Immature natural killer cell (primary cell): ENCODE data around the gene NRSN1. TPM values are rescaled to one million over a fixed set of nuclear protein-coding genes. Genes with fewer than 3 reads are reported as not detected.

Source experiments
- DNase-seq, 3 donors: peaks; one replicate each; pipeline ENCODE4 v3.0.0; 2022; ENCODE audit warnings: mixed read lengths in 1 of 3
- H3K27ac Mint-ChIP-seq, 6 donors: one replicate each; pipeline ENCODE4 v1.8.0; 2020; ENCODE audit warnings: mixed read lengths in 6 of 6, mild to moderate bottlenecking in 5 of 6, inconsistent platforms in 4 of 6, moderate library complexity in 3 of 6
- H3K27me3 Mint-ChIP-seq, 3 donors: one replicate each; pipeline ENCODE4 v1.8.0; 2020 to 2021; ENCODE audit warnings: low read depth in 3 of 3, mild to moderate bottlenecking in 3 of 3, mixed read lengths in 3 of 3, moderate library complexity in 3 of 3, inconsistent platforms in 1 of 3
- H3K36me3 Mint-ChIP-seq, 3 donors: one replicate each; pipeline ENCODE4 v1.8.0; 2020; ENCODE audit warnings: mixed read lengths in 3 of 3, inconsistent platforms in 2 of 3, mild to moderate bottlenecking in 2 of 3
- H3K4me1 Mint-ChIP-seq, 2 donors: one replicate each; pipeline ENCODE4 v1.8.0; 2020; ENCODE audit warnings: inconsistent platforms in 2 of 2, mild to moderate bottlenecking in 2 of 2, mixed read lengths in 2 of 2, moderate library complexity in 1 of 2
- H3K4me3 Mint-ChIP-seq, 5 donors: one replicate each; pipeline ENCODE4 v1.8.0; 2020; ENCODE audit warnings: mild to moderate bottlenecking in 5 of 5, mixed read lengths in 5 of 5, inconsistent platforms in 3 of 5, moderate library complexity in 3 of 5
- H3K9me3 Mint-ChIP-seq, 6 donors: one replicate each; pipeline ENCODE4 v1.8.0; 2020; ENCODE audit warnings: mild to moderate bottlenecking in 6 of 6, mixed read lengths in 6 of 6, inconsistent platforms in 4 of 6, moderate library complexity in 3 of 6
- polyA plus RNA-seq, 3 donors: library from polyadenylated mRNA; unstranded; fragments of 300-500 nt; fragmentation: Illumina TruSeq; gene quantifications; one replicate each; pipeline ENCODE4 v1.2.3, GENCODE V29; 2021

The NRSN1 gene, protein sequence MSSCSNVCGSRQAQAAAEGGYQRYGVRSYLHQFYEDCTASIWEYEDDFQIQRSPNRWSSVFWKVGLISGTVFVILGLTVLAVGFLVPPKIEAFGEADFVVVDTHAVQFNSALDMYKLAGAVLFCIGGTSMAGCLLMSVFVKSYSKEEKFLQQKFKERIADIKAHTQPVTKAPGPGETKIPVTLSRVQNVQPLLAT
- not detected for polyA plus RNA-seq

- Mint-ChIP-seq H3K36me3 (no peaks in the 10 kb centered on the region), H3K27me3 (peaks cover 2 to 6% (median 5%) of the 10 kb centered on the region in 3 donors), H3K4me3 (peak within 1 kb of the TSS in 1 of 5 donors; percentile 30), H3K9me3 (peaks cover 0 to 10% (median 4%) of the 10 kb centered on the region in 6 donors), H3K27ac (no peak within 1 kb of the TSS), H3K4me1 (no peaks in the 10 kb centered on the region)
- no peak for DNase-seq
These were observed at the start of gene NRSN1 for GRCh38 chr6:24125980-24126379. NRSN1 (plus strand) TSS chr6:24126215; CDS start chr6:24134328, 8,113 bp downstream.

DNA sequence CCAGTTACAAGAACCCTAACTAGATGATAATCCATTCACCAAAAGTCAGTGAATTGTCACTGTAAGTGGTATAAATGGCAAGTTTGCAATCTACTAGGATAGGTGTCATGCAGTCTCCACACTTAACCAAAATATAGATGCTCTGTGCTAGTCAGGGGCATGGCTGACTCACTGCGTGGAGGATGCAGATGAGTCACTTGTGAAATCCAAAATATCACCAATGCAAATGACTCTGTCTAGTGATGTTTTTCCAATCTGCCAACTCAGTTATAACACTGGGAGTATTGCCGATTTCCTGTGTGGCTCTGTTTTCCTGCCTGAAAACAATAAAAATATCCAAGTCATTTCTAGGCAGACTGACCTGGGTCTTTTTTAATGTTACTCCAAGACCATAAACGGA, 47.8 kb upstream of the NRSN1 start:
- Mint-ChIP-seq H3K4me3 (no peak overlapping the region), H3K4me1 (no peaks in the 10 kb centered on the region), H3K27ac (no peak overlapping the region), H3K27me3 (peaks cover 0 to 3% (median 2%) of the 10 kb centered on the region in 3 donors), H3K9me3 (peaks cover 2 to 34% (median 9%) of the 10 kb centered on the region in 6 donors), H3K36me3 (no peaks in the 10 kb centered on the region)
- DNase-seq, result no peak

DNA sequence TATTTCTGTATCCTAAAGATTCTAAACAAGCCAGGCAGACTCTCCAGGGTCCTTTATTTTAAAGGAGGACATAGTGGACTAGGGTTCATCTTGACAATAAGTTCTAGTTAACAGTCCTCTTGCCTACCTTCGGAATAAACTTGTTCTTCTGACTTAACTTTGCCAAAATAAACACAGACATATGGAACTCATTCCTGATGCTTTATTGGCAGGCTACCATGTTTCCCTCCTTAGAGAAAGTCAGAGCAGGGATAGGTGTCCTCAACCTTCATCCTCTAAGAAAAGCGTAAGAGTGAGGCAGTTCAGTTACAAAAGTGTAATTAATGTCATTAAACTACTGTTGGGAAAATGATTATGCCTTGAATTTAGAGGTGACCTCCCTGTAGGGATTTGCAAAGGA, 46.9 kb upstream of the NRSN1 start:
- Mint-ChIP-seq H3K4me3 (no peak overlapping the region), H3K36me3 (no peaks in the 10 kb centered on the region), H3K9me3 (peaks cover 2 to 34% (median 8%) of the 10 kb centered on the region in 6 donors), H3K27me3 (peaks cover 0 to 3% (median 2%) of the 10 kb centered on the region in 3 donors), H3K4me1 (no peaks in the 10 kb centered on the region), H3K27ac (no peak overlapping the region)
- no peak for DNase-seq

- no peaks in the 10 kb centered on the region for H3K4me1 Mint-ChIP-seq
- H3K27ac Mint-ChIP-seq, result no peak overlapping the region
- no peak overlapping the region for H3K4me3 Mint-ChIP-seq
- no peak for DNase-seq
- peaks cover 2 to 29% (median 8%) of the 10 kb centered on the region in 6 donors for H3K9me3 Mint-ChIP-seq
- H3K36me3 Mint-ChIP-seq, result no peaks in the 10 kb centered on the region
- peaks cover 0 to 3% (median 2%) of the 10 kb centered on the region in 3 donors for H3K27me3 Mint-ChIP-seq
These were observed 45.3 kb upstream of the NRSN1 start for GRCh38 chr6:24080711-24081110.

DNA sequence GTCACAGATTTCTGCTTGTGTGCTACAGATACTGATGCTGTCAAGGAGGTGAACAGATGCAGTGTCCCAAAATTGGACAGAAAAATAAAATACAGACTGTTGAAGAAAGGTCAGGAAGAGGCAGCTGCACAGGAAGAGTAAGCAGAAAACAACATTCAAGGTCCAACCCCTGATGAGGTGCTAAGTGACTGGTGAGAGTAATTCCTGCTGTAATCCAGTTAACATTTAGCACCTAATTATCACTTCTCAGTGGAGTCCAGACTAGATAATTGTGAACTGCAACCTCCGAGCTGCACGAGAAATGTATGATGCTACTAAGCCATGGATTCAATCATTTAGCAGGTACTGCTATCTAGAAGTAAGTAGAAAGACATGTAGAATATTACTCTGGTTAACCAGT, 36.3 kb upstream of the NRSN1 start:
- H3K9me3 Mint-ChIP-seq, result peaks cover 0 to 7% (median 1%) of the 10 kb centered on the region in 6 donors
- H3K27ac Mint-ChIP-seq, result no peak overlapping the region
- no peak for DNase-seq
- no peak overlapping the region for H3K4me3 Mint-ChIP-seq
- no peaks in the 10 kb centered on the region for H3K36me3 Mint-ChIP-seq
- no peaks in the 10 kb centered on the region for H3K27me3 Mint-ChIP-seq
- no peaks in the 10 kb centered on the region for H3K4me1 Mint-ChIP-seq

GRCh38 chr6:24092407-24092806, 33.6 kb upstream of the NRSN1 start:
- H3K9me3 Mint-ChIP-seq, result peaks cover 0 to 11% (median 5%) of the 10 kb centered on the region in 6 donors
- no peak overlapping the region for H3K4me3 Mint-ChIP-seq
- no peak overlapping the region for H3K27ac Mint-ChIP-seq
- H3K27me3 Mint-ChIP-seq, result peaks cover 0 to 4% (median 0%) of the 10 kb centered on the region in 3 donors
- no peak for DNase-seq
- no peaks in the 10 kb centered on the region for H3K36me3 Mint-ChIP-seq
- H3K4me1 Mint-ChIP-seq, result no peaks in the 10 kb centered on the region

DNA sequence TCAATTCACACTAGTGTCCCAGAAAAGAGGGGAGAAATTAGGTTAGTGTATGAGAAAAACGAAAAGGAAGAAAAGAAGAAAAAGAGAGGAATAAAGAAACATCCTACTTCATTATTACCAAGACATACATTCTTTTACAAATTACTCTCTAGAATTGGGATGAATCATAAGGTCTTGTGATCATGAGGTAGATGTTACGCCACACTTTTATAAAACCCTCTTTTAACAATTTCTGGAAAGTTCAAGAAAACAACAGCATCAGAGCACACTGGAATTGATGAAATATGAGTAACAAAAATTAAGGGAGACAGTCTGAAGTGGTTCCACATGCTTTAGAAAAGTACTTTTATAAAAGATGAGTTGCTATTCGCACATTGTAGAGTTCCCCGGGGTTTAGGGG, 32.6 kb upstream of the NRSN1 start:
- Mint-ChIP-seq H3K27ac (no peak overlapping the region), H3K27me3 (peaks cover 0 to 4% (median 0%) of the 10 kb centered on the region in 3 donors), H3K36me3 (no peaks in the 10 kb centered on the region), H3K4me1 (no peaks in the 10 kb centered on the region), H3K4me3 (no peak overlapping the region), H3K9me3 (peaks cover 0 to 11% (median 5%) of the 10 kb centered on the region in 6 donors)
- DNase-seq, result no peak

DNA sequence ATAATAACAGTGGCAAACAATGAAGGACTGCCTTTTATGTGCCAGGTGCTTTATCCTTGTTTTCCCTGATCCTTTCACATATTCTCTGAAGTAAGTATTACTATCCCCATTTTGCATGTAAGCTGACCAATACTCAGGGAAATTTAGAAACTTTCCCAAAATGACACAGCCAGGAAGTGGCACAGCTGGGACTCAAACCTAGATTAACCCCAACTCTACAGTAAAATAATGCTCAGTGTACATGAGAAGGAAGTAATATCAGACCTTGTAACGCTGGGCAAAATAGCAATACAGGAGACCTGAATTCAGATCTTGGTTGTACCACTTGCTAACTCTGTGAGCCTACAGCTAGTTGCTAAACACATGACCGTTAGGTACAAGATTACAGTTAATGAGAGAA, 26.8 kb upstream of the NRSN1 start:
- Mint-ChIP-seq H3K27me3 (peaks cover 0 to 4% (median 0%) of the 10 kb centered on the region in 3 donors), H3K36me3 (no peaks in the 10 kb centered on the region), H3K4me3 (no peak overlapping the region), H3K9me3 (peaks cover 0 to 10% (median 2%) of the 10 kb centered on the region in 6 donors), H3K27ac (no peak overlapping the region), H3K4me1 (no peaks in the 10 kb centered on the region)
- no peak for DNase-seq

DNA sequence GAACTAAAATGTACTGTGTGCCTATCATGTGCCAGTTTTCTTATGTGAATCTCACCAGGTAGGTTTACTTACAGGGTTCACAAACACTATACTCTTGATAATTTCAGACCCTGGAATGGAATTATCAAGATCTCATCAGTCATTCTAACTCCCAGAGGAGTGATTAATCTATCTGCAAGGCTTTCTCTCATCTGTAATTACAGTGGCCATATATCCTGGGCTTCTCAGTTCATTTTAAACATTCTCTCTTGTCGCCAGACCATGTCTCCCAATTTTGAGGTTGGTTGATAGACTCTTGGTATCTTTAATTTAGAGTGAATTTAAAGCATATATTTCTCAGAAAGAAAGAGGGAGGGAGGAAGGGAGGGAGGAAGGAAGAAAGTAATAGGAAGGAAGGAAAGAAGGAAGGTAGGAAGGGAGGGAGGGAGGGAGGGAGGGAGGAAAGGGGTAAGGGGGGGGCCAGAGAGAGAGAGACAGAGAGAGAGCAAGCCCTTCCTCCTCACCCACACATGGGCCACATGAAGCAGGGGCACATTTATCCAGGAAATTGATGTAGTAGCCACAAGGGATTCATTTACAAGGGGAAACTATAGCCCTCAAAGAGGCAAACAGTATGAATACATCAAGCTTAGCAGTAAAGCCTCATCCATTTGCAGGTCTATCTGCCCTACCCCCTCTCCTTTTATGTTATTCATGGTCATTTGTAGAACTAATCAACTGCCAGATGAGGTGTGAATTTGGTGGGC, 25.8 kb upstream of the NRSN1 start:
- Mint-ChIP-seq H3K36me3 (no peaks in the 10 kb centered on the region), H3K27ac (no peak overlapping the region), H3K27me3 (peaks cover 0 to 4% (median 0%) of the 10 kb centered on the region in 3 donors), H3K4me1 (no peaks in the 10 kb centered on the region), H3K9me3 (peaks cover 0 to 10% (median 2%) of the 10 kb centered on the region in 6 donors), H3K4me3 (no peak overlapping the region)
- DNase-seq, result no peak

DNA sequence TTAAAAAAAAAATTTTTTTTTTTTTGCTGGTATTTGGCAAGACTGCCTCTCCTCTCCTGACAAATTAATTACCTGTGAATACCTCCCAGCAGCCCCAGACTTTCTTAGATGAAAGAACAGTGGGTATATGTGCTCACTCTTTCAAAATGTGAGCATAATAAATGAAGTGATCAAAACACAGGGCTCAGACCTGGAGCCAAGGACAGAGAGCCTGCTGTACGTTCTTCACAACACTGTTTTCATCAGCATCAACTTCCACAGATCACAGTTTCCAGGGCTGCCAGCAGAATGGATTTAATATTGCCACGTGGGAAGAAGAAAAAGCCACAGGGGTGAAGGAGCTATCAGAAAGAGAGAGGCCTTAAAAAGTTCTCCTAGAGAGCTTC, 25.3 kb upstream of the NRSN1 start:
- H3K4me1 Mint-ChIP-seq, result no peaks in the 10 kb centered on the region
- no peaks in the 10 kb centered on the region for H3K27me3 Mint-ChIP-seq
- H3K9me3 Mint-ChIP-seq, result peaks cover 0 to 12% (median 2%) of the 10 kb centered on the region in 6 donors
- no peak overlapping the region for H3K27ac Mint-ChIP-seq
- no peak overlapping the region for H3K4me3 Mint-ChIP-seq
- no peak for DNase-seq
- no peaks in the 10 kb centered on the region for H3K36me3 Mint-ChIP-seq

GRCh38 chr6:24105191-24105590, 20.8 kb upstream of the NRSN1 start:
- Mint-ChIP-seq H3K9me3 (peaks cover 0 to 15% (median 0%) of the 10 kb centered on the region in 6 donors), H3K27ac (no peak overlapping the region), H3K27me3 (peaks cover 0 to 10% (median 0%) of the 10 kb centered on the region in 3 donors), H3K4me3 (no peak overlapping the region), H3K4me1 (no peaks in the 10 kb centered on the region), H3K36me3 (no peaks in the 10 kb centered on the region)
- no peak for DNase-seq

- Mint-ChIP-seq H3K4me1 (no peaks in the 10 kb centered on the region), H3K27me3 (peaks cover 0 to 10% (median 0%) of the 10 kb centered on the region in 3 donors), H3K9me3 (peaks cover 0 to 15% (median 0%) of the 10 kb centered on the region in 6 donors), H3K36me3 (no peaks in the 10 kb centered on the region), H3K4me3 (no peak overlapping the region), H3K27ac (no peak overlapping the region)
- DNase-seq, result no peak
These were observed 19.7 kb upstream of the NRSN1 start for GRCh38 chr6:24106291-24106690.

DNA sequence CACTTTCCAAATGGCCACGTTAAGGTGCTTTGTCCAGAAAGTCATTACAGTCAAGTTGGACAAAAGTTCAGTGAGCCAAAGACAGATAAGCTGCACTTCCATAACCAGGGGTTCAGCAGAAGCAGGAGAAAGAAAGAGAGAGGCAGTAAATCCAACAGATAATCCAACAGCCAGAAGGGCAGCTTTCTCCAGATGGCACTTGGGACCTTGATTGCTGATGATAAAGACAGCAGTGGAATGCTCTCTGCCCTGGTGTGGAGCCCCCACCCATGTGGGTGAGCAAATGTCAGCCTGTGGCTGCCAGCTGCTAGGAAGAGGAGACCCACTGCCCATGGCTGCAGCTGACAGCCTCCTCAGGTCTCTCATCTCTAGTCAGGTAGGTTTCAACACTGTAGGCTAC, 18.7 kb upstream of the NRSN1 start:
- DNase-seq, result no peak
- H3K4me3 Mint-ChIP-seq, result no peak overlapping the region
- no peaks in the 10 kb centered on the region for H3K4me1 Mint-ChIP-seq
- H3K27me3 Mint-ChIP-seq, result peaks cover 0 to 10% (median 2%) of the 10 kb centered on the region in 3 donors
- H3K9me3 Mint-ChIP-seq, result peaks cover 0 to 15% (median 0%) of the 10 kb centered on the region in 6 donors
- H3K36me3 Mint-ChIP-seq, result no peaks in the 10 kb centered on the region
- no peak overlapping the region for H3K27ac Mint-ChIP-seq

- Mint-ChIP-seq H3K4me3 (no peak overlapping the region), H3K4me1 (no peaks in the 10 kb centered on the region), H3K27me3 (peaks cover 0 to 10% (median 2%) of the 10 kb centered on the region in 3 donors), H3K9me3 (peaks cover 0 to 15% (median 0%) of the 10 kb centered on the region in 6 donors), H3K27ac (no peak overlapping the region), H3K36me3 (no peaks in the 10 kb centered on the region)
- DNase-seq, result no peak
These were observed 18.0 kb upstream of the NRSN1 start for GRCh38 chr6:24108056-24108455.
